Lung microvascular endothelial cell (primary cell): ENCODE results near the gene DNAJB8. TPM values are rescaled to one million over a fixed set of nuclear protein-coding genes. Genes with fewer than 3 reads are reported as not detected.
A peak's percentile ranks its signal among the peaks of the same experiment; 100 is the strongest.

ENCODE experiments used
- DNase-seq, 2 donors: peaks; one replicate each; pipeline versions ENCODE4 v3.0.0 to v3.0.0-alpha.2; 2010; ENCODE audit warnings: low read depth in 2 of 2
- total RNA-seq: library from RNA; depleted of rRNA; stranded (reverse); fragments of >200 nt; gene quantifications from 2 replicates; pipeline ENCODE4 v1.2.1, GENCODE V29; 2014

The DNAJB8 gene
- total RNA-seq, result not detected in 2 replicates

DNA sequence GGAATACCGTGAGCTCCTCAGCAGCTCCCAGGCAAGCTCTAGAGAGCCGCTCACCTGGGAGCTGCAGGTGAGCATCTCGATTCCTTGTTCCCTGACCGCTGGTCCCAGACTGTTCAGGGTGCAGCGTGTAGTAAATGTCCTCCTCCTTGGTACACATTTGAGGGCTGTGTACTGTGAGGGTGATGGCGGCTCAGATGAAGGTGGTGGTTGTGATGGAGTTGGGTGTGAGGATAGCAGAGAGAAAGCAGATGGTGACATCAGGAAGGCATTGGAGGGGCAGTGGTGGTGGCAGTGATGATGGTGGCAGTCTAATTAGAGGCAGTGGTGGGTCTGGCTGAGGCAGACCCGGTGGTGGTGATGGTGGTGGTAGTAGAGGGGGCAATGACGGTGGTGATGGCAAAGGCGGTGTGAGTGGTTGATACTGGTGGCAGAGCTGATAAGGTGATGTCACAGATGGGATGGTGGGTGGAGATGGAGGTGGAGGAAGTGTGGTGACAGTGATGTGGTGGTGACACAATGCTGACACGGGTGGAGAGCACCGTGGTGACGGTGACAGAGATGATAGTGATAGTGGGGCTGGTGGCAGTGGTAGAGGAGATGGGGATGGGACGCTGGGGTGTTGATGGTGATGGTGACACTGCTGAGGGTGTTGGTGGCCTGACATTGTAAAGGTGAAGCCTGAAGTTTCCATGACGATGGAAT lies at the start of gene DNAJB8:
TSS of gene DNAJB8 (minus strand) at position 51 of the 702 bp plus-strand sequence. CDS start 3,645 bp downstream, outside the sequence.
- no peak for DNase-seq

DNA sequence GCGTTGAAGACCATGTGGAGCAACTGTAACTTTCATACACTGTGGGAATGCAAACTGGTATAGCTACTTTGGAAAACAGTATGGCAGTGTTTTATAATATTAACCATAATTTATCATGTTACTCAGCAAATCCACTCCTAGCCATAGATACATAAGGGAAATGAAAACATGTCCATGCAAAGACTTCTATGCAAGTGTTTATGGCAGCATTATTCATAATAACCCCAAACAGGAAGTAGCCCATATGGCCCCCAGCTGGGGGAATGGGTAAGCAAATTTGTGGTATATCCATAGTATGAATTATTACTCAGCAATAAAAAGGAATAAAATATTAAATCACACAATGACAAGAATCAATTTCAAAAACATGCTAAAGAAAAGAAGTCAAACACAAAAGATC lies 49.3 kb upstream of the DNAJB8 start:
- DNase-seq, result no peak

DNA sequence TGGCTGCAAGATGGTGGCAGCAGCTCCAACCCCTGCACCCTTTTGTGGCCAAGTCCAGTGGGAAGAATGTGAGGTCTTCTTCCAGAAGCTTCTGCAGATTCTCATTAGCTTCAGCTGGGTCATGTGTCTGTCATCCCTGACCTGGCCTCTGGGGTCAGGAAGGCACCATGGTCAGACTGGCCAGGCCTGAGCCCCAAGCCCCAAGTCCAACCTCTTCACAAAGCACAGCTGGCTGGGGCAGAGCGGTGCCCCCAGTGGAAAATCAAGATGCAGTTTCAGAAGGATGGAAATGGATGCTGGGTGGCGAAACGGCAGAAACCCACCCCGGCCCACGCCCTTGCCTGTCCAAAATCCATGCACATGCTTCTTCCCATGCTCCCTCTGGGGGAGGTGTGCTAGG lies 42.2 kb upstream of the DNAJB8 start:
- DNase-seq, result no peak

DNA sequence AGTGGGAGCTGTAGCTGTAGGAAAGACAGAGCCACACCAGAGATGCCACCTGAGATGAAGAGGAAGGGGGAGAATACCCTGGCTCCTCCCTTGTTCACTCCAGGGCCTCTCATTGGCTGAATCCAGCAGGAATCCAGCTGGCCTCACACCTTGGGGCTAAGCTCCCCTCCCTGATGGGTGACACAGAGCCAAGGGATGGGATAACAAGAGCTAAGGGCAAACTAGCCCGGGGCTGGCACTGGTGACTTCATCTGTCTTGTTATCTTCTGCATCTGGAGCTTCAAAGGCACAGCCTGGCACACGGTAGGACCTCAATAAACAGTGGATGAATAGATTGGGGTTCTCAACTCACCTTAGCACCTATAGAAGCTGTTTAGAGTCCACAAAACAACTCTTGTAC lies 40.1 kb upstream of the DNAJB8 start:
- DNase-seq, result no peak

DNA sequence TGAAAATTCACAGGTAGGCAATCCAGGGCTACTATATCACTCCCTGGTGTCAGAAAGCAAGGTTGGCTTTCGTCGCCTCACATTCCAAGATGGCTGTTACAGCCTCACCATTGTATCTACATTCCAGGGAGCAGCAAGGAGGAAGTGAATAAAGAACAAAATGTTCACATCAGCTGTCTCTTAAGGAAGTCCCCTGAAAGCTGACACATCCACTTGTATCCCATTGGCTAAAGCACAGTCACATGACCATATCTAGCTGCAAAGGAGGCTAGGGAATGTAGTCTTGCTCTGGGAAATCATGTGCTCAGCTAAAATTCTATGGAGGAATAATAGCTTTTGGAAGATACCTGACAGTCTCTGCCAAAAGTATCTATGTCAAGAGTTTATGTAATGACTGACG lies 39.1 kb upstream of the DNAJB8 start:
- DNase-seq, result peak in 1 of 2 donors; percentile 32

DNA sequence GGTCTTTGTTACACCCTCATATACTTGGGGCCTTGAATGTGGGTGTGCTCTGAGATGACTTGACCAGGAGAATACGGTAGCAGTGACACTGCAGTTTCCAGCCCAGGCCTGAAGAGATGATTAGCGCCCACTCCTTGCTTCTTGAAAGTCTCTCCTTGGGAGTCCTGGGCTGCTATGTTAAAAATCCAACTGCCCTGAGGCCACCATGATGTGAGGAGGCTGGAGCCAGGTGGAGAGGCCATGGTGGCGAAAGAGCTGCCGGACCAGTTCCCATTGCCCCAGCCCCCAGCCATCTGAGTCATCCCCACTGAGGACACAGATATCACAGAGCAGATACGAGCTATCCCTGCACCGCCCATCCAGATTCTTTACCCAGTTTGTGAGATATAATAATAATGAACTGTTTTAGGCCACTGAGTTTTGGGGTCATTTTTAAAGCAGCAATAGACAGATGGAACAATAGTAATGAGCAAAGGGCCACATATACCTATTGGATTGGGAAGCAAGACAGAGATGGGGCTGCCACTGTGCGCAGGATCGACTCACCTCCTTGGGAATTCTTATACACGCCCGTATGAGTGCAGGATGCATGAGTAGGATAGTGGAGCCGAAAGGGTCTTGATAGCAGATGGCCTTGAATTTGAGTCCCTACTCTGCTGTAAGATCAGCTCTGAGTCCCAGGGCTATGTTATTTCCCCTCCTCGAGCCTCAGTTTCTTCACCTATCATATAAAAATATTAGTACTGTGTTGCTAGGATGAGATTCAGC lies 38.5 kb upstream of the DNAJB8 start:
- no peak for DNase-seq

DNA sequence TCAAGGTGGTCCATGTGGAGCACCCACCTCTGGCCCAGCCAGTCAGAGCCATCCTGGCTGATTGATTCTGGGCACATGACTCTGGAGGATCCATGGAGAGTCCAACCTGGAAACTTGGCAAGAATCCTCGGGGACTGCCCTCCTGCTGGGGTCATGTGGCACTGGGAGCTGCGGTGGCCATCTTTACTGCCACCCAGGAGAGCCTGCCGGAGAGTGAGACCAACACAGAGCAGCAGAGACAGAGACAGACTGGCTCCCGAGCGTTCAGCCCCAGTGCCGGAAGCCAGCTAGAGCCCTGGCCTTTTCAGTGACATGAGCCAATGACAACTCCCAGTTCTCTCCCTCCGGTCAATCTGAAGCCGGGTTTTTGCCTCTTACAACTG lies 37.8 kb upstream of the DNAJB8 start:
- no peak for DNase-seq

DNA sequence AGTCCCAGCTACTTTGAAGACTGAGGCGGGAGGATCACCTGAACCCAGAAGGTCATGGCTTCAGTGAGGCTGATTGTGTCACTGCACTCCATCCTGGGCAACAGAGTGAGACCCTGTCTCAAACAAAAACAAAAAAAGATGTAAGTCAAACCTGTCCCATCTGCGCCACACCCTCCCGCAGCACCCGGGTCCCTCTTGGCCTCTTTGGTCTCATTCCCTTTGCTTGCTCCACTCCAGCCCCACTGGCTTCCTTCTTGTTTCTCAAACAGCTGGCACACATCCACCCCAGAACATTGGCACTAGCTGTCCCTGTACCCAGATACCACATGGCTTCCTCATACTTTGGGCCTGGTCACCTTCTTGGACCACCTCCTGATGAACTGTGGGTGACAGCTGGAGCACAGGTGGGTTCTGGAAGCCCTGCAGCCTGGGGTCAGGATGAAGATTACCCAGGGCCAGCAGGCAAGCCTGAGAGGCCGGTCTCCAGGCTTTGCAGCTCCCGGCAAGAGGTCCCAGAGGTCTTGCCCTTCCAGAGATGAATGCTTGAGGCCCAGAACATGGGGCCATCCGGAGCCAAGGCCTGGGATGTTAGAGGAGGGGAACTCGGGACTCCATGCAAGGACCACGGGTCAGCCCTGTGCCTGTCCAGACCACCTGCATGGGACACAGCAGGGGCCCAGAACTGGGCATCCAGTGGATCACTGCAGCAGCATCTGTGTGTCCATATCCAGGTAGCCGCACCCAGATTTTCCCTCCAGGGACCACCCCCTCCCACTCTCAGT lies 37.3 kb upstream of the DNAJB8 start:
- DNase-seq, result no peak

DNA sequence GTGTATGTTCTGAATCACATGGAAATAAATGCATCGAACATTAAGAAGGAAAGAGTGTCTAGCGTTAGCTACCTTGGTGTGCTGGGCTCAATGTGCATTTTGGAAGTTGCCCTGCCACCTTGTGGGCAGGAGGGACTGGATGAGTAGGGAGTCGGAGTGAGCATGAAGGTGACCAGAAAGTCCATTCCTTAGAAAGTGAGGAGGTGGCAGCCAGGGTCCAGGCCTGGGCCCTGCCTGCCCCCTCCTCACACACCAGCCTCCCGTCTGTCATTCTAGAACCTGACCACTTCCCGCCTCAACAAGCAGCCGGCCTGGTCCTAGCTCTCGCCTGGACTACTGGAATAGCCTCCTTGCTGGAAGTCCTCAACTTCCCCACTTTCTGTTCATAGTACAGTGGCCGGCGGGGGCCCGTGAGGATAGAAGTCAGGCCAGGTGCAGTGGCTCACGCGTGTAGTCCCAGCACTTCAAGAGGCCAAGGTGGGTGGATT lies 36.5 kb upstream of the DNAJB8 start:
- DNase-seq, result no peak

DNA sequence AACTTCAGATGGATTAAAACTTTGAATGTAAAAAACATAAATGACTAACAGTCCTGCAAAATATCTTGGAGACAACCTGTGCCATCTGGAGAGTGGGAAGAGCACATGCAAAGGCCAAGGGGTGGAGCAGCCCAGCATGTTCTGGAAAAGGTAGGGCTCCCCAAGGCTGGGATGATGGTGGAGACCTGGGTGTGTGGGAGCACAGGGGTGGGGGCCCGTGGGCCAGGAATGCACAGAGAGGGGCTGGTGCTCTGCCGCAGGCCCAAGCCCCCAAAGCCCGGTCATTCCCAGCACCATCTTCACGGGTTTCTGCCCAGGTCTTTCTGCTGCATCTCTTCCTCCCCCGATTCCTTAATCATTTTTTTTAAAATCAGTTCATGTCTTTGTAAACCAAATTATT lies 36.0 kb upstream of the DNAJB8 start:
- DNase-seq, result no peak

DNA sequence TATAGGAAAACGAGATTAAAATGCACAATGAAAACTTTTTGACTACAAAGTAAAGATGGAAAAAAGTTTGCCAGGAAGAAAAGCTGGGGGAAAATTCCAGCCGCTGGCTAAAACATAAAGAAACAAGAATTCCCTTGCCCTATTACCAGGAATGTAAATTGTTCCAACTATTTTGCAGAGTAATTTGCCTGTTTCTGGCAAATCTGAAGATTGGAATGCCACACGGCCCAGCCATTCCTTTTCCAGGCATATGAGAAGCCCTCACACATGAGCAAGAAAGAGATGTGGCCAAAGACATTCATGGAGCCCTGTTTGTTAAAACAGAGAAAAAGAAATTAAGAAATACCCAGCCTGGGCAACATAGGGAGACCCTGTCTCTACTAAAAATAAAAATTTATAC lies 34.7 kb upstream of the DNAJB8 start:
- DNase-seq, result no peak

DNA sequence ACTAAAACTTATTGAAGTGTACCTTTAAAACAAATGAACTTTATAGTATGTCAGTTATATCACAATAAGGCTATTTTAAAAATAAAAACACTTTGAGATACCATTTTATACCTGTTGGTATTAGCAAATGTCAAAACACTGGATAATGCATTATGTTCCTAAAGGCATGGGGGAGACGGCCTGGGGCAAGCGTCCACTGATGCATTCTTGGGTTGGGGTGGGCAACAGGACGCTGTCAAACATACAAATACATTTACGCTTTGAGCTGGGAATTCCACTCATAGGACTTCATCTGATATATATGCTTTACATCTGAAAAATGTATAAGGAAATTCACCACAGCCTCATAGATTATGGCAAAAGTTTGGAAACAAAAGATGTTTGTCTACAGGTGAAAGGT lies 33.9 kb upstream of the DNAJB8 start:
- no peak for DNase-seq

DNA sequence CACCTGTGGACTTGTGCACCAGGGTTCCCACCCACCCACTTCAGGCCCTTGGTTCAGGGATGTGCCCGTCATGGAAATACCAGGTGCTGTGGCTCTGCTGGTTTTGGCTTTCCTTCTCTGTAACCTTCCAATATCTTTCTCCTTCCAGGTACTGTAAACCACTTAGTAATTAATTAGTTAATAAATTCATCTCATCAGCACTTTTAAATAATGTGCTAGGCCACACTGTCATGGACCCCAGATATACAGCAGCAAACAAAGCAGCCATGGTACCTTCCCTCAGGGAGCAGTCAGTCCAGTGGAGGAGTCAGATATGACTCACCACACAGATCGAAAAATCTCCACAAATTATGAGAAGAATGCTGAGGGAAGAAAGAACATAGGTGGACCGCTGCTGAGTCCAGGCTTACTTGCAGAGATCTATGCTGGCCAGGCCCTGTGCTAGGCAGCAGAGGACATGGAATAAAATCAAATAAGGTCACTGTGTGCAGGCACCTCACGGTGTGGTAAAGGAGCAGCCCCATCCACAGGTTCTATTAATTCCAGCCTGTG lies 33.1 kb upstream of the DNAJB8 start:
- peak in 1 of 2 donors; percentile 19 for DNase-seq

DNA sequence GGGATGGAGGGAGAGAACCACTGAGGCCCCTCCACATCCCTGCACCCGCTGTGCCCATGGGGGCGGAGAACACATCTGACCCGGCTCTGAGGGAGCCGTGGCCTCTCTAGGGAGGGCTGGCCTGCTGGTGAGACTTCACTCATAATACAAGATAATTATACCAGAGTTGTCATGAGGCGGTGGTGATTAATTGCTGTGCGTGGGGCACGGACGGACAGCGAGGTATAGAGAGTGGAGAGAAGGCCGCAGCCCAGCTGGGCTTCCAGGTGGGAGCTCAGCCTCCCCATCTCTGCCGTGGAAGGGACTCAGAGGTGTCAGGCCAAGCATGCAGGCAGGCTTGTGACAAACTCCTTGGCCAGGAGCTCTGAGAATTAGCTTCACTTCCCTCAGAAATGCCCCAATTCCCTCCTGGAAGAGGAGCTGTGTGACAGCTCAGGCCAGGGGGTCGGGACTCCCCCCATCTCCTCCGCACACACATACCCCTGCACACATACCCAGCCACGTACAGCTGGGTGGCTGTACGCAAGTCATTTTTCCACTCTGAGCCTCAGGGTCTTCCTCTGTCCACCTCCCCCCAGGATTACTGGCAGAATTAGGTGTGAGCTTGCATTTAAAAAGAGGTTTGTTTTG lies 32.3 kb upstream of the DNAJB8 start:
- peak in 1 of 2 donors; percentile 0 for DNase-seq

DNA sequence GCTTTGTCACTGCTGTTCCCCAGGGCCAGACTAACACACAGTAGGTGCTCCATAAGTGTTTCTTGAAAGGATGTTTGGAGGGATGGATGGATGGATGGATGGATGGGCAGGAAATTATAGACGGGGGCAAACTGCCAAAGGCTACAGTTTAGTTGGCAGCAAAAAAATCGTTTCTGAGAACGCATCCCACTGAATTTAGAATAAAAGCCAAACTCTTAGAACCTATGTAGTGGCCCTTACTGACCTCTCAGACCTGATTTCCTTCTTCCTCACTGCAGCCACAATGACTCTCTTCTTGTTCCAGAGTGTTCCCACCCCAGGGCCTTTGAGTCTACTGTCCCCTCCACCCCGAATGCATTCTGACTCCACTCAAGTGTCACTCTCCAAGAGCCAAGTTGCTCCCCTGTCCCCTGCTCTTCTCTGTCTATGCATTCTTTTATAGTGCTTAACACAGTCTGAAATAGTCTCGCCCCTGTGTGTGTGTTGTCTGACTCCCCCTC lies 31.5 kb upstream of the DNAJB8 start:
- peak in 1 of 2 donors; percentile 76 for DNase-seq

DNA sequence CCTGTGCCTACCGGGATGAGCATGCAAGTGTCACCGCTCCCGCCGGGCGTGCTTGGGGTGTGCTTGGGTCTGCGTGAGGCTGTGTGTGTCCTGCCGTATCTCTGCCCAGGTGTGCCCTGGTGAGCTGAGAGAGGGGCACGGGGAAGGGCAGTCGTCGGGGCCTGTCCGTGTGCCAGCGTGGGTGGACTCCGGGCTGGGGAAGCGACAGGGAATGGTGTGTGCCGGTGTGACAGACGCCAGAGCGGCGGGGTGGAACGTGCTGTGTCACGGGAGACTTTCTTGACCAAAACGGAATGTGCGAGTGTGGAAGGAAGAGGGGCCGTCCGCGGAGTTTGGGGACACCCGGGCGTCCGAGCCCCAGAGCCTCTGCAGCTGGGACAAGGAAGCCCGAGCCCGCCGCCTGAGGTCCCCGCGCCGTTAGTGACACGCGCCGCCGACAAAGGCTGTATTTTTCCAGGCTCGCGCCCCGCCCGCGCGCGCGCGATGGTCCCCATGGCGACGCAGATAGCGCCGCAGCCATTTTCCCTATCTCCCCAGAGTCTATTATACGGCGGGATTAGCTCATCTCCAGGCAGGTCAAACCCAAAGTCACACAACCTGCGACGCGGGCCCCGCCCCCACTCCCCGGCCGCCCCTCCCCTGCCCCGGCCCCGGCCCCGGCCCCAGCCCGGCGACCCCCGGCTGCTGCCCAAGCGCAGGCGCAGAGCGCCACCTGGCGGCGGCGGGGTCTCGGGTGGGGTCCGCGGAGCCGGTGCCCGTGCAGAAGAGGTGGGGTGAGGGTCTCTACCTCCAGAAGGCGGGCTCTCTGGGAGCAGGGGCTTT lies 30.8 kb upstream of the DNAJB8 start:
- peak; percentile 56 to 87 for DNase-seq

DNA sequence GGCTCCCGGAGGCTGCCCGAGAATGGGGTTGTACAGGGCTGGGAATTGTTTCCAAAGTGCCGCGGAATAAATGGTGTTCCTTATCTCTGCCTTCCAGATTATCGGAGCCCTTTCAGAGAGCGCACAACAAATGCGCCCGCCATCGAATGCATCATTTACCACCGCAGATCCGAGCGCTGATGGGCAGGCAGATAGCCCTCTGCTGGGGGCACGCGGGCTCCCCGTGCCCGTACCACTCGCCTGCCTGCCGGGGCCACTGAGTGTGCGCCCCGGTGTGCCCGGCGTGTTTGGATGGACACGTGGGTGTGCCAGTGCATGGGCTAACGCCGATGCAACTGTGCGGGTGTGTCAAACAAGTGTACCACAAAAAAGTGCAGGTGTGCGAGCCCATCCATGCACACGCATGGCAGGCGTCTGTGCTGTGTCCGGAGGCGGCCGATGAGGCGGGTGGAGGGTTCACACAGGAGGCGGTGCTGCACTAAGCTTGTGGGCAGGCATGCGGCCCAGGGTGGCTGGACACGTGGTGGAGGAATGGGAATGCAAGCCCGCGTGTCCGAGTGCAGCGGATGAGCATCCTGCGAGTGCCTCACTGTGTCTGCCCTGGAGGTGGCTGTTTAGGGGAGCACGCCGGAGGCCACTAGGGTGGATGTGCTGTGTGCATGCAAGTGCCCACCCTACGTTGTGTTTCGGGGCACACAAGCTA lies 30.1 kb upstream of the DNAJB8 start:
- DNase-seq, result peak; percentile 19 to 37

DNA sequence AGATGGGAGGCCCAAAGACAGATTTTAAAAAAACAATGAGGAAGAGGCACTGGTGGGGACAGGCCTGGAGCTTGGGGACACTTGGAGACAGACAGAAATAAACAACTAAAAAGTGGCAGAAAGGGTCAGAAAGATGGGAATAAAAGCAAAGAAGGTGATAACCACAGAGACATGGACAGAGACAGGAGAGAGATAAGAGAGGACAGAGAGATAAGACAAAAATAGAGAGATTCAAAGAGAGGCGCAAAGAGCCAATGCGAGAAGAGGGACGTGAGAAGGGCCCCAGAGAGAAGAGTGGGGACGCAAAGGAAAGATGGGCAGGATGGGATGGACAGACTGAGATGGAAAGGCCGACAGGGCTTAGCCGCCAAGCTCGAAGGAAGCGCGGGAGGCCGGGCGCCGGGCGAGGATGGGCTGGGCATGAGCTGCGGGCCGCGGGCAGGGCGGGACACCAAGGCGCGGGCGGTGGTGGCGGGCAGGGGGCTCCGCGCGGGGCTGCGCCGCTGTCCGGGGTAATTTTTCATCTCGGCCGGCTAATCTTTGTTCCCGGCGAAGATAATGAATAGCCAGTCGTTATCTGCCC lies 29.4 kb upstream of the DNAJB8 start:
- no peak for DNase-seq

DNA sequence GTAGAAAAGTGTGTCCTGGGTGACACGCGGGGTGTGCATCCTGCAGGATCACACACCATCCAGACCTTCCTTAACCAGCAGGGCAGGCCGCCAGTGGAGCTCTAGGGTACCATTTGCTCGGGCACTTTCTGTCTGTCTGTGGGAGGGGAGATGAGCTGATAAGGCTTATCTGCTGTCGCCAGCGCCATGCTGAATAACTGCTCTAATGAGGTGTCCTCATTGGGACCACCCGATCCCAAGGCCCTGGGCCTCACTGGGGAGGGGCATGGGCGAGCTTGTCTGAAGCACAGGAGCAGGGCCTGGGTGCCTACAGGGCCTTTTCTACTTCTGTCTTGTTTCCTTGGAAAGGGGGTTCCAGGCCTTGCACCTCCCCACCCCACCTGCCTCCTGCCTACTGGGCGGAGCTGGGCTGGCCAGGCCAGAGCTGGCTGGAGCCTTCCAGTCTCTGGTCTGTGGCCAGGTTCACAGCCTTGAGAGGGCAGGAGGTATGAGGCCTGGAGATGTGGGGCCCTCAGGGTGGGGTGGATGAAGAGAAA lies 28.8 kb upstream of the DNAJB8 start:
- DNase-seq, result no peak
